Occipital lobe (tissue), 2 donors: ENCODE measurements around the gene EEF1AKMT2. TPM values are rescaled to one million over a fixed set of nuclear protein-coding genes. Genes with fewer than 3 reads are reported as not detected.
A peak's percentile ranks its signal among the peaks of the same experiment; 100 is the strongest.
"Not testable (repeated sequence)": the region's sequence is repeated elsewhere in the genome, so short reads cannot be mapped to it uniquely, and the experiment has no call there.

Experiments used
- DNase-seq: peaks from one replicate; lab custom pipeline; 2025; lab: John Stamatoyannopoulos, UW
- total RNA-seq: library from RNA; depleted of rRNA; stranded (reverse); fragments of >200 nt; gene quantifications from one replicate; pipeline ENCODE4 v1.2.3, GENCODE V29; 2014

EEF1AKMT2 gene
- total RNA-seq, 1 donor from 2014 or later = 53.8 TPM

GRCh38 chr10:124755581-124755980 is 36.1 kb downstream of the EEF1AKMT2 start:
- no peak for DNase-seq

GRCh38 chr10:124754227-124754626 is 37.5 kb downstream of the EEF1AKMT2 start:
- DNase-seq = no peak

- DNase-seq = no peak
Observed at GRCh38 chr10:124748953-124749645, 42.6 kb downstream of the EEF1AKMT2 start.

GRCh38 chr10:124748166-124748565 is 43.5 kb downstream of the EEF1AKMT2 start:
- no peak for DNase-seq

- DNase-seq = no peak
Observed at GRCh38 chr10:124747745-124748144, 43.9 kb downstream of the EEF1AKMT2 start.

GRCh38 chr10:124746992-124747391 is 44.7 kb downstream of the EEF1AKMT2 start:
- no peak for DNase-seq

- DNase-seq = not testable (repeated sequence)
Observed at GRCh38 chr10:124746447-124746846, 45.2 kb downstream of the EEF1AKMT2 start.

- no peak for DNase-seq
Observed at GRCh38 chr10:124745673-124746072, 46.0 kb downstream of the EEF1AKMT2 start.

- DNase-seq = no peak
Observed at GRCh38 chr10:124745252-124745651, 46.4 kb downstream of the EEF1AKMT2 start.

GRCh38 chr10:124744102-124745050 is 47.3 kb downstream of the EEF1AKMT2 start, which contains the start of gene FAM53B:
Gene FAM53B, minus strand, starts transcription at chr10:124744378. Its CDS starts 37,665 bp downstream, at chr10:124706713.
- peak; percentile 71 for DNase-seq

- DNase-seq = no peak
Observed at GRCh38 chr10:124743191-124744101, 48.2 kb downstream of the EEF1AKMT2 start.

GRCh38 chr10:124742413-124743190 is 49.1 kb downstream of the EEF1AKMT2 start:
- peak; percentile 35 for DNase-seq

GRCh38 chr10:124741922-124742412 is 49.7 kb downstream of the EEF1AKMT2 start:
- no peak for DNase-seq

- peak; percentile 80 for DNase-seq
Observed at GRCh38 chr10:124741281-124741921, 50.3 kb downstream of the EEF1AKMT2 start.

- peak; percentile 45 for DNase-seq
Observed at GRCh38 chr10:124740369-124741280, 51.1 kb downstream of the EEF1AKMT2 start.

GRCh38 chr10:124739986-124740368 is 51.7 kb downstream of the EEF1AKMT2 start:
- DNase-seq = no peak

GRCh38 chr10:124739119-124739921 is 52.4 kb downstream of the EEF1AKMT2 start:
- no peak for DNase-seq

- DNase-seq = no peak
Observed at GRCh38 chr10:124738441-124738840, 53.2 kb downstream of the EEF1AKMT2 start.
